SU-DHL-6 (cell line): Measurements from ENCODE around the gene MAPK8IP1.

Experiments used
- CTCF ChIP-seq: fragments of 200-600 bp; sonication (generic); IDR thresholded peaks from one replicate; pipeline ENCODE4 v1.5.1; 2017; ENCODE audit warnings: antibody characterized with exemption, mild to moderate bottlenecking, low read length, moderate library complexity; ENCODE audit not compliant: insufficient read depth, poor library complexity, severe bottlenecking
- EZH2phosphoT487 ChIP-seq: fragments of 200-600 bp; sonication (generic), shearing (Covaris generic); conservative IDR thresholded peaks from 2 replicates; pipeline ENCODE4 v1.6.1; 2018; ENCODE audit warnings: mild to moderate bottlenecking, antibody characterized with exemption, low read length, moderate library complexity, mixed read lengths

- TF ChIP-seq CTCF, result no peak
- no peak for TF ChIP-seq EZH2phosphoT487
Observed at GRCh38 chr11:45884596-45885185, 760 bp upstream of the MAPK8IP1 start.
